HT-29 (cell line): ENCODE data around the gene LIN52. TPM values are rescaled to one million over a fixed set of nuclear protein-coding genes. Genes with fewer than 3 reads are reported as not detected.

Source experiments
- DNase-seq: peaks from one replicate; pipeline ENCODE4 v3.0.0-alpha.2; 2015; ENCODE audit warnings: low spot score
- total RNA-seq: library from RNA; depleted of rRNA; stranded (reverse); fragments of >200 nt; shearing (Covaris generic); gene quantifications from 2 replicates; pipeline ENCODE4 v1.2.3, GENCODE V29; 2014; rRNA removed

LIN52 gene
- total RNA-seq: 4.4 TPM in 2 replicates

GRCh38 chr14:74084277-74085046, at the start of gene LIN52, which contains the start of gene ALDH6A1:
TSS of gene LIN52 (plus strand) at chr14:74084956. CDS start at chr14:74084975, 19 bp downstream.
TSS of gene ALDH6A1 (minus strand) at chr14:74084453. CDS start at chr14:74084394, 59 bp downstream.
- peak; percentile 98 for DNase-seq

DNA sequence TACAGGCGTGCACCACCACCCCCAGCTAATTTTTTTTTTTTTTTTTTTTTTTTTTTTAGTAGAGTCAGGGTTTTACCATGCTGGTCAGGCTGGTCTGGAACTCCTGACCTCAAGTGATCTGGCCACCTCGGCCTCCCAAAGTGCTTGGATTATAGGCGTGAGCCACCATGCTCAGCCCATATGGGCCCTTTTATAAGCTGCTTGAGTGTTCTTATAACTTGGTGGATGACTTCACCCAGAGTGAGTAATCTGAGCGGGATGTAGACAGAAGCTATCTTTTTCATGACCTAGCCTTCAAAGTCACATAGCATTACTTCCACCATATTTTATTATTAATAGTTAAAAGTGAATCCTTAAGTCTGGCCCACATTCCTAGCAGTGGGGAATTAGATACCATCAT, 49.2 kb upstream of the LIN52 start:
- no peak for DNase-seq

DNA sequence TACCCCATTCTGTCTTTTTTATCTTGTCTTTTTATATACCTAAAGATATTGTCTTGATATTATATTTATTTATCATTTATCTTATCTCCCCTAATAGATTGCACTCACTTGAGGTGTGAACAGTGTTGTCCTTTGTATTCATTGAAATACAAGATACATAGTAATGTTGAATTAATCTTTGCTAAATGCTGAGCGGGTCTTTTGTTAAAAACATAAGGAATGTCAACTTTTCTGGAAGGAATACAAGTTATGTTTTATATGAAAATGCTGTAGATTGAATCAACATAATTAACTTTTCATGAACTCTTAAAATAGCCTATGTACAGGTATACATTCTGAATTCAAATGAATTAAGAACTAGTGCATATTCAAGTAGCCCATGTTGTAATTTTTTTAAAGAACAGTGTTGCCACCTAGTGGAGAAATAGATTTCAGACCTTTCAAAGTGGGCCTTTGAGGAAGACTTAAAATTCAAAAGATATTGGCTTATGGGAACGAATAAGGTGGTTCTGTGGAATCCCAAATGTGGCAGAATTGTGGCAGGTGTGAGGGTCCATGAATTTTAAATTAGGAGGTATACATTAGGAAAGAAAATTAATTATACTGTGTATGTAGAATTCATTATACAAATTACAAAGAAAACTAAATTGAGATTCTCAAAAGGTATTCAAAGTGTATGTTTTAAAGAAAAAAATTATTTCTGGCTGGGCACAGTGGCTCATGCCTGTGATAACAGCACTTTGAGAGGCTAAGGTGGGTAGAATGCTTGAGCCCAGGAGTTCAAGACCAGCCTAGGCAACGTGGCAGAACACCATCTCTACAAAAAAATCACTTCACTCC, 46.5 kb upstream of the LIN52 start:
- DNase-seq: peak; percentile 75

DNA sequence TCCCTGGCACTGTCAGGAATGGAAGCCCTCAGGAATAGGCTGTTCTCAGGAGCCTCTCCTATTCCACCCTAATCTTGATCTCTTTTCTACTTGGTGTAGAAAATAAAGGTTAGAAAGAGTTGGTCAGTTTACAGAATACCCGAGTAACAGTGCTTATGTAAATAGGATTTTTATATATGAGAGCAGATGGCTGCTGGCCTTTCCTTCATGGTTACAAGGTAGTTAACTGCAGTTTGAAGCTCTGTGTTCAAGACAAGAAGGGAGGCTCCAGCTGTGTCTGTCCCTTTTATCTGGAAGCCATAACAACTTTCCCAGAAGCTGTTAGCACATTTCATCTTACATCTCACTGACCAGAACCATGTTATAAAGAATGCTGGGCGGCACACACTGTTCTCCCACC, 42.5 kb upstream of the LIN52 start:
- DNase-seq: no peak

- DNase-seq: no peak
Observed at GRCh38 chr14:74045522-74045921, 39.2 kb upstream of the LIN52 start.

DNA sequence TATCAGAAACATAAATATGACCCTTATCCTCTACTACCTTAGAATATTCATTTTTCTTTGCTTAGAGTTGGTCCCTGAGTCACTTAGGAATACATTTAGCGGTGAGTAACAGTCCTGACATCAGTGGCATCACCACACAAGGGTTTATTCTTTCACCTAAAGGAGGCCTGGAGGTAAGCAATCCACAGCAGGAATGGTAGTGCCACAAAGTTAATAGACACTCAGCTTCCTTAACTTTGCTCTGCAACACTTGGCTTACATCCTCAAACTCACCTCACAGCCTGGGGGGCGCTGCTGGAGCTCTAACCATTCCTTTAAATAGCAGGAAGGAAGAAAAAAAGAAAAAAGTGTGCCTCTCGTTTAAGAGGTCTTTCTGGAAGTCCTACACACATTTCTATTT, 36.5 kb upstream of the LIN52 start:
- no peak for DNase-seq

DNA sequence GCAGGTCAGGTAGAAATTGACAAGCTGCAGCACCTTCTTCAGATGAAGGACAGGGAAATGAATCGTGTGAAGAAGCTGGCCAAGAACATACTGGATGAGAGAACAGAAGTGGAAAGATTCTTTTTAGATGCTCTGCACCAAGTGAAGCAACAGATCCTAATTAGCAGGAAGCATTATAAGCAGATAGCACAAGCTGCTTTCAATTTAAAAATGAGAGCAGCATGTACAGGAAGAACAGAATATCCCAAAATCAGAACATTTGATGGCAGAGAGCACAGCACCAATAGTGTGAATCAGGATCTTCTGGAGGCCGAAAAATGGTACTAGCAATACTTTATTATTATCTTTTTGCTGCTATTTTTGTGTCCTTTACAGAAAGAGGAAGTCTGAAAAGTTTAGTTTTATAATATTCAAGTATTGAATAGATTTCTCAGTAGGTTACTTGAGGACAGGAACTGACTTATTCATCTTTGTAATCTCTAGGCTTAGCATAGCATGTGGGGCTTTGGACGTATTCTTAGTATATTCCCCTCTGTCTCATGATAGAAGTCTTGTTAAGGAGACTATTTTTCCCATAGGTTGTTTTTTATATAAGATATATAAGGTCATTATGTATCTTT, 34.8 kb upstream of the LIN52 start:
- DNase-seq: no peak

DNA sequence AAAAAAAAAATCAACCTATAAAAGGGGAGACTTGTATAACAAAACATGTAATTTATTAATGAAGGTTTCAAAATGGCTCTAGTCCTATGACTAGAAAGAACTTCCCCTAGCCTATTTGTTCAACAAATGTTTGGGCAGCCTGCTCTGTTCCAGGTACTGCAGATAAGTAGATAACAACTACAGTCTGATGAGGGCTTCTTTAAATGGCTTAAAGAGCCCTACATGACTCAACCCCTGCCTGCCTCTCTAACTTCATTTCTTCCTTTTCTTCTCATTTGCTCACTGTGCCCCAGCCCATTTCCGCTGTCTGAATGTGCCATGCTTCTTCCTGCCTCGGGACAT, 22.0 kb upstream of the LIN52 start:
- no peak for DNase-seq

- no peak for DNase-seq
Observed at GRCh38 chr14:74064426-74064825, 20.3 kb upstream of the LIN52 start.

GRCh38 chr14:74064883-74065282, 19.9 kb upstream of the LIN52 start:
- no peak for DNase-seq

GRCh38 chr14:74065746-74066575, 18.8 kb upstream of the LIN52 start:
- DNase-seq: no peak

GRCh38 chr14:74077401-74077800, 7.4 kb upstream of the LIN52 start:
- DNase-seq: no peak

DNA sequence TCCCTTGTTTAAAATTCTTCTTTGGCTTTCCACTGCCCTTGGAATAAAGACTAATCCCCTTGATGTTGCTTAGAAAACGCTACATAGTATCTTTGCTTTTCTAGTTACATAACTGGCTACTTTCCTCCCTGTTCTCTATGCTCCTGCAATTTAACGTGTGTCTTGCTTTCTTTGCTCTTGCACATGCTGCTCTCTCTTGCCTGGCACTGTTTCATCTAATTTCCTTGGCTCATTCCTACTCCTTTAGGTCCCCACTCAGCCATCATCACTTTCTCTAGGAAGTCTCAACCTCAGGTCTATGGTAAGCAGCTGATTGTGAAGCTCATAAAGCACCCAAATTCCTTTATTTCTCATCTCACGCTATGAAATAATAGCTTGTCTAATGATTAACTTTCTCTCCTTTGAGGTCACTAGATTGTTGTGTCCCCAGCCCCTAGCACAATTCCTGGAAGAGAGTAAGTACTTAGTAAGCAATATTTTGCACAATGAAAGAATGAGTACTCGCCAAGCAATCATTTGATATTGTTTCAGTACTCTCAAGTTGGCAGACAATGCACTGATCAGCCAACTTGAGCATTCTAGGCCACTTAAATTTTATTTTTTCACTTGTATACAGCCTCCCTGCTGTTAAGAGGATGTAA, 3.8 kb upstream of the LIN52 start:
- DNase-seq: no peak

GRCh38 chr14:74081491-74081890, 3.3 kb upstream of the LIN52 start:
- no peak for DNase-seq

GRCh38 chr14:74083161-74083560, 1.6 kb upstream of the LIN52 start:
- DNase-seq: no peak

- DNase-seq: no peak
Observed at GRCh38 chr14:74083784-74084276, 926 bp upstream of the LIN52 start.

DNA sequence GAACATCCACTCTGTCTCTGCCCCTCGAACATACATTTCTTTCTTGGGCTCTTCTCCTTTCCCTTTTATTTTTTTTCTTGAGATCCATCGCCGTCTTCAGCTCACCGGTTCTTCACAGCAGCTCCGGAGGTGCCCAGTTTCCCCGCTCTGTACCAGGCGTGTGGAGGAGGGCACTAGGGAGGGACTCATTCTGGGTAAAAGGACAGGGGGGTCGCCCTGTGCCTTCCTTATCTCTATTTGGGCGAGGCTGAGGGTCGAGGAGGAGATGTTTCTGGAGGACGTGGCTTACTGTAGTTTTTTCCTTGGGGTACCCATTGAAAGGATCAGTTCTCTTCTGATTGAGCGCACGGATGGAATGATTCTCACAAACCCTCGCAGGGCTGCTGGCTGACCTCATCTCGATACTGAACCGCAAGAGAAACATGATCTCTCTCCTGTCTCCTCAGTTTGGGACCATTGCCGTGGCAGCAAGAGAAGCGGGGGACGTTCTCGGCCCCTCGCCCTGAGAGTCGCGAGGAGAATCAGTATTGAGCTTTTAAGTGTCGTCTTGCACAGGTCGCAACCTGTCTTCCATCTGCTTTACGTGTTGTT, 386 bp downstream of the LIN52 start:
- no peak for DNase-seq

GRCh38 chr14:74085828-74086227, 1.1 kb downstream of the LIN52 start:
- DNase-seq: no peak

DNA sequence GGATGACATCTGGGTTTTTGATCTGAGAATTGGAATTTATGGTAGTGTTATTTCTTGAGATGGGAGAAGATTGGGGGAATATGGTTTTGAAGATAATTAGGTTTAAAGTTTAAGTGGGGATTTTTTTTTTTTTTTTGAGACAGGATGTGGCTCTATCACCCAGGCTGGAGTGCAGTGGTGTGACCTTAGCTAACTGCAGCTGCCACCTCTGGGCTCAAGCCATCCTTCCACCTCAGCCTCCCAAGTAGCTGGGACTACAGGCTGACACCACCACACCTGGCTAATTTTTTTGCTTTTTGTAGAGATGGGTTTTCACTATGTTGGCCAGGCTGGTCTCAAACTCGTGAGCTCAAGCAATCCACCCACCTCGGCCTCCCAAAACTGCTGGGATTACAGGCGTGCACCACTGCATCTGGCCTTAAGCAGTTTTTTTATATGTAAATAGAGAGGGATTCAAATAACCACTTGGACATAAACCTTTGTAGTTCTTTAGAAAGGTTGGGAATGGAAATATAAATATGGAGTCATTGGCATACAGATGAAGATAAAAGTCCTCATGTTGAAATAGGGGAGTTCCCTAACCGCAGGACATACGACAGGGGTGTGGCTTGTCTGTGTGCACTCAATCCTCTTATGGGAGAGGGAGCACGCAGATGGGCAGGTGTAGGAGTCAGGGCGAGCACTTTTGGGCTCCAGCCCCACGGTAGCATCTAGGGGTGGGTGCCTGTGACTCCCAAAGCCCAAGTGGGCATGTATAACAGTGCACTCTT, 4.7 kb downstream of the LIN52 start:
- no peak for DNase-seq

GRCh38 chr14:74105381-74105780, 20.6 kb downstream of the LIN52 start:
- DNase-seq: no peak
